ENCODE data around the gene KIF6. TPM values are rescaled to one million over a fixed set of nuclear protein-coding genes. Genes with fewer than 3 reads are reported as not detected.

KIF6 gene
- total RNA-seq, 2 experiments from 2014 or later, result not detected

GRCh38 chr6:39407446-39407993 lies 317.7 kb downstream of the KIF6 start:
- TF ChIP-seq CTCF (IDR thresholded peaks at IDR 0.05), result no peak
- no peaks in the 10 kb centered on the region for H3K36me3 Mint-ChIP-seq (ENCODE audit: low read depth)
- intact Hi-C loops (cut with DNase I, micrococcal nuclease), result no loop called here
- DNase-seq (no peak), ATAC-seq (ENCODE audit: poor library complexity) (no peak)
- CTCF ChIA-PET, result no interaction called here
- no peak overlapping the region for H3K27ac Mint-ChIP-seq
- POLR2A ChIA-PET, result no interaction called here
- Histone ChIP-seq H3K27me3 (ENCODE audit: control insufficient read depth in 1 of 2, insufficient read depth in 2 of 2, low read length in 2 of 2) (no peaks in the 10 kb centered on the region), H3K9me3 (ENCODE audit: control insufficient read depth in 1 of 2, insufficient read depth in 1 of 2, low read length in 2 of 2) (no peaks in the 10 kb centered on the region), H3K27ac (ENCODE audit: low read depth in 1 of 2, low read length in 2 of 2) (no peak overlapping the region), H3K4me3 (ENCODE audit: low read length) (no peak overlapping the region), H3K4me1 (ENCODE audit: insufficient read depth, low read length) (no peaks in the 10 kb centered on the region), H3K36me3 (ENCODE audit: insufficient read depth, low read length) (no peaks in the 10 kb centered on the region)
- no peaks in the 10 kb centered on the region for H3K27me3 Mint-ChIP-seq
- no peak overlapping the region for H3K4me3 Mint-ChIP-seq
- no peaks in the 10 kb centered on the region for H3K4me1 Mint-ChIP-seq (ENCODE audit: low read depth)
- no peaks in the 10 kb centered on the region for H3K9me3 Mint-ChIP-seq

GRCh38 chr6:39404312-39404711 lies 320.9 kb downstream of the KIF6 start:
- ATAC-seq (ENCODE audit: poor library complexity) (no peak), DNase-seq (no peak)
- Mint-ChIP-seq H3K4me3 (no peak overlapping the region), H3K4me1 (ENCODE audit: low read depth) (no peaks in the 10 kb centered on the region), H3K36me3 (ENCODE audit: low read depth) (no peaks in the 10 kb centered on the region), H3K9me3 (no peaks in the 10 kb centered on the region), H3K27ac (no peak overlapping the region), H3K27me3 (no peaks in the 10 kb centered on the region)
- ChIA-PET POLR2A (no interaction called here), CTCF (no interaction called here)
- H3K27ac ChIP-seq (ENCODE audit: low read depth in 1 of 2, low read length in 2 of 2), result no peak overlapping the region
- no peak for TF ChIP-seq CTCF (IDR thresholded peaks at IDR 0.05)
- no peaks in the 10 kb centered on the region for H3K36me3 ChIP-seq (ENCODE audit: insufficient read depth, low read length)
- no peaks in the 10 kb centered on the region for H3K4me1 ChIP-seq (ENCODE audit: insufficient read depth, low read length)
- no peaks in the 10 kb centered on the region for H3K27me3 ChIP-seq (ENCODE audit: control insufficient read depth in 1 of 2, insufficient read depth in 2 of 2, low read length in 2 of 2)
- intact Hi-C loops (cut with DNase I, micrococcal nuclease), result no loop called here
- H3K4me3 ChIP-seq (ENCODE audit: low read length), result no peak overlapping the region
- no peaks in the 10 kb centered on the region for H3K9me3 ChIP-seq (ENCODE audit: control insufficient read depth in 1 of 2, insufficient read depth in 1 of 2, low read length in 2 of 2)

GRCh38 chr6:39403304-39403703 lies 321.9 kb downstream of the KIF6 start:
- no peak for ATAC-seq (ENCODE audit: poor library complexity)
- H3K4me1 ChIP-seq (ENCODE audit: insufficient read depth, low read length), result no peaks in the 10 kb centered on the region
- H3K9me3 Mint-ChIP-seq, result no peaks in the 10 kb centered on the region
- H3K36me3 ChIP-seq (ENCODE audit: insufficient read depth, low read length), result no peaks in the 10 kb centered on the region
- POLR2A ChIA-PET, result no interaction called here
- no peak overlapping the region for H3K4me3 Mint-ChIP-seq
- DNase-seq, result no peak
- intact Hi-C loops (cut with DNase I, micrococcal nuclease), result no loop called here
- H3K27ac Mint-ChIP-seq, result no peak overlapping the region
- H3K27me3 ChIP-seq (ENCODE audit: control insufficient read depth in 1 of 2, insufficient read depth in 2 of 2, low read length in 2 of 2), result no peaks in the 10 kb centered on the region
- no peak overlapping the region for H3K4me3 ChIP-seq (ENCODE audit: low read length)
- CTCF ChIA-PET, result no interaction called here
- H3K9me3 ChIP-seq (ENCODE audit: control insufficient read depth in 1 of 2, insufficient read depth in 1 of 2, low read length in 2 of 2), result no peaks in the 10 kb centered on the region
- H3K4me1 Mint-ChIP-seq (ENCODE audit: low read depth), result no peaks in the 10 kb centered on the region
- H3K27ac ChIP-seq (ENCODE audit: low read depth in 1 of 2, low read length in 2 of 2), result no peak overlapping the region
- TF ChIP-seq CTCF (IDR thresholded peaks at IDR 0.05), result no peak
- no peaks in the 10 kb centered on the region for H3K27me3 Mint-ChIP-seq
- no peaks in the 10 kb centered on the region for H3K36me3 Mint-ChIP-seq (ENCODE audit: low read depth)
